Astrocyte (in vitro differentiated cells and primary cell): Measurements from ENCODE around the gene CCN5. TPM values are rescaled to one million over a fixed set of nuclear protein-coding genes. Genes with fewer than 3 reads are reported as not detected.

ENCODE experiments used
- DNase-seq: peaks from one replicate; pipeline ENCODE4 v3.0.0-alpha.2; 2010; ENCODE audit warnings: low read depth
- FAIRE-seq: peaks from 2 replicates; lab custom pipeline; 2011; peaks lifted over from hg19 to GRCh38; lab: Jason Lieb, UNC
- H2AFZ ChIP-seq: 2 replicates; pipeline ENCODE4 v1.6.0; 2012; ENCODE audit warnings: low read depth, low read length, inconsistent platforms
- H3K27ac ChIP-seq: 2 replicates; pipeline ENCODE4 v1.5.1; 2011; ENCODE audit warnings: low read depth, low read length, inconsistent platforms
- H3K27me3 ChIP-seq: 2 replicates; pipeline ENCODE4 v1.6.0; 2011; ENCODE audit warnings: low read length, inconsistent platforms; ENCODE audit not compliant: insufficient read depth
- H3K36me3 ChIP-seq: 2 replicates; pipeline ENCODE4 v1.5.1; 2011; ENCODE audit warnings: low read length, inconsistent platforms; ENCODE audit not compliant: insufficient read depth
- H3K4me1 ChIP-seq: 2 replicates; pipeline ENCODE4 v1.5.1; 2011; ENCODE audit warnings: low read length, inconsistent platforms; ENCODE audit not compliant: insufficient read depth
- H3K4me2 ChIP-seq: 2 replicates; pipeline ENCODE4 v1.6.0; 2012; ENCODE audit warnings: low read length, inconsistent platforms
- H3K4me3 ChIP-seq: 2 replicates; pipeline ENCODE4 v1.5.1; 2011; ENCODE audit warnings: low read depth, mild to moderate bottlenecking, low read length, inconsistent platforms; ENCODE audit not compliant: insufficient read depth
- H3K79me2 ChIP-seq: 2 replicates; pipeline ENCODE4 v1.6.0; 2012; ENCODE audit warnings: mild to moderate bottlenecking, low read length, inconsistent platforms; ENCODE audit not compliant: insufficient read depth
- H3K9ac ChIP-seq: 2 replicates; pipeline ENCODE4 v1.6.0; 2012; ENCODE audit warnings: mild to moderate bottlenecking, low read length, inconsistent platforms
- H3K9me3 ChIP-seq: 2 replicates; pipeline ENCODE4 v1.5.1; 2012; ENCODE audit warnings: low read depth, mild to moderate bottlenecking, low read length, inconsistent platforms; ENCODE audit not compliant: insufficient read depth
- H4K20me1 ChIP-seq: 2 replicates; pipeline ENCODE4 v1.6.0; 2012; ENCODE audit warnings: low read length, inconsistent platforms; ENCODE audit not compliant: insufficient read depth
- H3K27ac Mint-ChIP-seq: one replicate; pipeline ENCODE4 v1.8.0; 2021; ENCODE audit warnings: mild to moderate bottlenecking, mixed read lengths; ENCODE audit not compliant: unreplicated experiment
- H3K27me3 Mint-ChIP-seq: one replicate; pipeline ENCODE4 v1.8.0; 2021; ENCODE audit warnings: low read depth, mixed read lengths; ENCODE audit not compliant: unreplicated experiment
- H3K36me3 Mint-ChIP-seq: one replicate; pipeline ENCODE4 v1.8.0; 2021; ENCODE audit warnings: low read depth, mixed read lengths; ENCODE audit not compliant: unreplicated experiment
- H3K4me1 Mint-ChIP-seq: one replicate; pipeline ENCODE4 v1.8.0; 2021; ENCODE audit warnings: low read depth, mixed read lengths; ENCODE audit not compliant: unreplicated experiment
- H3K4me3 Mint-ChIP-seq: one replicate; pipeline ENCODE4 v1.8.0; 2021; ENCODE audit warnings: mild to moderate bottlenecking, moderate library complexity, mixed read lengths; ENCODE audit not compliant: unreplicated experiment
- H3K9me3 Mint-ChIP-seq: one replicate; pipeline ENCODE4 v1.8.0; 2021; ENCODE audit warnings: mild to moderate bottlenecking, mixed read lengths; ENCODE audit not compliant: unreplicated experiment
- CTCF ChIP-seq: IDR thresholded peaks from 2 replicates; pipeline ENCODE4 v1.5.1; 2011; ENCODE audit warnings: low read depth, mild to moderate bottlenecking, inconsistent platforms, low read length, moderate library complexity; ENCODE audit not compliant: insufficient read depth
- EZH2 ChIP-seq: IDR thresholded peaks from 2 replicates; pipeline ENCODE4 v1.6.1; 2012; ENCODE audit warnings: mild to moderate bottlenecking, low read length, inconsistent platforms; ENCODE audit not compliant: insufficient read depth
- total RNA-seq: library from RNA; stranded (reverse); gene quantifications from 2 replicates; pipeline ENCODE4 v1.2.1, GENCODE V29; 2021

Gene CCN5
- total RNA-seq, 1 donor from 2014 or later = not detected

DNA sequence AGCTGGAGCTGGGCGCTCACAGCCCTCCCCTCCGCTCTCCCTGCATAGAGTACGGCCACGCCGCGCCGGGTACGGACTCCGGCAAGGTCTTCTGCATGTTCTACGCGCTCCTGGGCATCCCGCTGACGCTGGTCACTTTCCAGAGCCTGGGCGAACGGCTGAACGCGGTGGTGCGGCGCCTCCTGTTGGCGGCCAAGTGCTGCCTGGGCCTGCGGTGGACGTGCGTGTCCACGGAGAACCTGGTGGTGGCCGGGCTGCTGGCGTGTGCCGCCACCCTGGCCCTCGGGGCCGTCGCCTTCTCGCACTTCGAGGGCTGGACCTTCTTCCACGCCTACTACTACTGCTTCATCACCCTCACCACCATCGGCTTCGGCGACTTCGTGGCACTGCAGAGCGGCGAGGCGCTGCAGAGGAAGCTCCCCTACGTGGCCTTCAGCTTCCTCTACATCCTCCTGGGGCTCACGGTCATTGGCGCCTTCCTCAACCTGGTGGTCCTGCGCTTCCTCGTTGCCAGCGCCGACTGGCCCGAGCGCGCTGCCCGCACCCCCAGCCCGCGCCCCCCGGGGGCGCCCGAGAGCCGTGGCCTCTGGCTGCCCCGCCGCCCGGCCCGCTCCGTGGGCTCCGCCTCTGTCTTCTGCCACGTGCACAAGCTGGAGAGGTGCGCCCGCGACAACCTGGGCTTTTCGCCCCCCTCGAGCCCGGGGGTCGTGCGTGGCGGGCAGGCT is 35.1 kb downstream of the CCN5 start:
- H3K27me3 ChIP-seq = peaks cover 29% of the 10 kb centered on the region
- FAIRE-seq (no peak), DNase-seq (no peak)
- H3K4me3 Mint-ChIP-seq = no peak overlapping the region
- H3K27ac Mint-ChIP-seq = no peak overlapping the region
- no peaks in the 10 kb centered on the region for H3K79me2 ChIP-seq
- peaks cover 37% of the 10 kb centered on the region for H3K27me3 Mint-ChIP-seq
- H3K9ac ChIP-seq = no peak overlapping the region
- no peak overlapping the region for H2AFZ ChIP-seq
- H3K36me3 Mint-ChIP-seq = no peaks in the 10 kb centered on the region
- no peaks in the 10 kb centered on the region for H3K9me3 Mint-ChIP-seq
- H3K36me3 ChIP-seq = no peaks in the 10 kb centered on the region
- no peak overlapping the region for H3K4me2 ChIP-seq
- TF ChIP-seq CTCF (no peak), EZH2 (peak; percentile 41)
- H3K9me3 ChIP-seq = no peaks in the 10 kb centered on the region
- no peak overlapping the region for H3K27ac ChIP-seq
- H3K4me1 Mint-ChIP-seq = no peaks in the 10 kb centered on the region
- H3K4me1 ChIP-seq = peaks cover 12% of the 10 kb centered on the region
- no peaks in the 10 kb centered on the region for H4K20me1 ChIP-seq
- H3K4me3 ChIP-seq = no peak overlapping the region

DNA sequence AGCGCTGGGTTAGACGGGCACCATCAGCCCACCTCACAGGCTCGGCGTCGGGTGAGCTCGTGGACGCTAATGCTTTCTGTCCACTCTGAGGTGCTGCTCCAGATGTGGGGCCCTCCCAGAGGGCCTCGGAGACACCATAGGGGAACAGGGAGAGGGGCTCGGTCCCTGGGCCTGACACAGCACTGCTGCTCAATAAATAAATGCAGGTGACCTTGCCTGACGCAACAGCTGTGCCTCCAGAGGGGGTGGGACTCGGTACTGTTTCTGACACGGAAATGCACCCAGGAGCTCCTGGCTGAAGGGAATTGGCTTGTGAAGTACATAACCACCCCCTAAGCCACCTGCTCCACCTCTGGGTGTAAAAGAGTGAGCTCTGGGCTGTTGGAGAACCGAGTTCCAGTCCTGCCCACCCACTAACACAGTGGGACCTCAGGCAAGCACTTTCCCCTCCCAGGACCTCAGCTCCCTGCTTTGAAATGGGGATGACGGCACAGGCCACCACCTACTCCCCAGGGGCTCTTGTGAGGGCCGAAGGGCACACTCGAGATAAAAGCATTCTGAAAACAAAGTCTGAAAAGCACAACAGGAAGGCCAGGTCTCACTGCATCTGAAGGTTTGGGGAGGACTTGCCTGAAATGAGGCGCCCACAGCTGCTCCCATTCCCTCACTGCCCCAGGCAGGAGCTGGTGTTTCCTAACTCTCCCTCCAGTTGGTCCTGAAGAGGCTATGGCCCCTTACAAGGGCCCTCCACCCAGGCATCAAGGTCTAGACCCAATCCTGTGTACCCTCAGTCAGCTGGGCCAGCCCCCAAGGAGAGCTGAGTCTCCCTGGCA is 37.1 kb downstream of the CCN5 start:
- FAIRE-seq = no peak
- Histone ChIP-seq H4K20me1 (no peaks in the 10 kb centered on the region), H3K36me3 (no peaks in the 10 kb centered on the region), H3K79me2 (no peaks in the 10 kb centered on the region), H3K9me3 (no peaks in the 10 kb centered on the region), H3K4me1 (peaks cover 3% of the 10 kb centered on the region), H3K27ac (no peak overlapping the region), H3K4me2 (no peak overlapping the region), H3K27me3 (peaks cover 19% of the 10 kb centered on the region), H2AFZ (no peak overlapping the region), H3K9ac (no peak overlapping the region), H3K4me3 (no peak overlapping the region)
- Mint-ChIP-seq H3K4me1 (no peaks in the 10 kb centered on the region), H3K27me3 (peaks cover 31% of the 10 kb centered on the region), H3K27ac (no peak overlapping the region), H3K36me3 (no peaks in the 10 kb centered on the region), H3K9me3 (no peaks in the 10 kb centered on the region), H3K4me3 (no peak overlapping the region)
- TF ChIP-seq CTCF (no peak), EZH2 (no peak)
- DNase-seq = no peak
